ENCODE measurements around the gene CHIA.

The CHIA gene

DNA sequence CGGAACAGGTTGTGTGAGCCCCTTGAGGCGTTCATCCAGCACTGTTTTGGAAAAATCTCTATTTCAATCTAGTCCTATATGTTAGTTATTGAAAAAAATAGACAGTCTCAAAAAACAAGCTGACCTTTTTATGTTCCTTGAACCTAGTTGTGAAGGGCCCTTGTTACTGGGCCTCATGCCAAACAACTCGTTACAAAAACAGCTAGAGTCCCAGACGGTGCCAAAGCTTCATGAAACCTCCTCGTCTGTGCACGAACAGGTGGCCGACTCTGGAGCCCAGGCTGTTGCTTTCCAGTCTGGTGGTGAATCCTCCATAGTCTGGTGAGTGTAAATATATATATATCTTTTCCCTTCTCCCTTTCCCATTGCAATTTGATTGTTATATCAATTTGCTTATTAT lies at the start of gene CHIA:
Gene CHIA, plus strand, starts transcription at position 222 of the 400 bp plus-strand sequence. CDS start 19,617 bp downstream, outside the sequence.
- TF ChIP-seq, protein P1, sequence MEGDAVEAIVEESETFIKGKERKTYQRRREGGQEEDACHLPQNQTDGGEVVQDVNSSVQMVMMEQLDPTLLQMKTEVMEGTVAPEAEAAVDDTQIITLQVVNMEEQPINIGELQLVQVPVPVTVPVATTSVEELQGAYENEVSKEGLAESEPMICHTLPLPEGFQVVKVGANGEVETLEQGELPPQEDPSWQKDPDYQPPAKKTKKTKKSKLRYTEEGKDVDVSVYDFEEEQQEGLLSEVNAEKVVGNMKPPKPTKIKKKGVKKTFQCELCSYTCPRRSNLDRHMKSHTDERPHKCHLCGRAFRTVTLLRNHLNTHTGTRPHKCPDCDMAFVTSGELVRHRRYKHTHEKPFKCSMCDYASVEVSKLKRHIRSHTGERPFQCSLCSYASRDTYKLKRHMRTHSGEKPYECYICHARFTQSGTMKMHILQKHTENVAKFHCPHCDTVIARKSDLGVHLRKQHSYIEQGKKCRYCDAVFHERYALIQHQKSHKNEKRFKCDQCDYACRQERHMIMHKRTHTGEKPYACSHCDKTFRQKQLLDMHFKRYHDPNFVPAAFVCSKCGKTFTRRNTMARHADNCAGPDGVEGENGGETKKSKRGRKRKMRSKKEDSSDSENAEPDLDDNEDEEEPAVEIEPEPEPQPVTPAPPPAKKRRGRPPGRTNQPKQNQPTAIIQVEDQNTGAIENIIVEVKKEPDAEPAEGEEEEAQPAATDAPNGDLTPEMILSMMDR (IDR thresholded peaks at IDR 0.05; ENCODE audit: extremely low read depth, insufficient read depth, missing control alignments), result no peak
- in situ Hi-C loops (cut with MboI; ENCODE audit: low pct_unique_long_range_greater_than_20kb, low sequenced_read_pairs, unreplicated experiment), result no loop called here
- DNase-seq (ENCODE audit: low spot score), result no peak

DNA sequence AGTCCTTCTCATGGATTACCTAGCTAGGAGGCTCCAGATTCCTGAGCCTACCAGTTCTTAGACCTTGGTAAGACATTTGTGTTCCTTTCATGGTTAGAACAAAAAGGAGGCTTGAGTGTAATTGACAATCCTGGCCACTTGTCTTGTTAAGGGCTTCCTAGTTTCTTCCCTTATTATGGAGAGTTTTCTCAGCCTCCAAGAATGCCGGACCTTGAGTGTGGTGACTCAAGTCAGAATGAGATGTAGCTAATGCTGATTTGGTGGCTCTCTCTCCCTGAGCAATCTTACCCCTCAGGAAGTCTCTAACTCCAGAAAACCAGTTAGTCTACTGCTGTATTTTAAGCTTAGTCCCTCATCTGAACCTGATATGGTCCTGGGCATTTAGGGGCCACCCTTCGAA lies 48.9 kb upstream of the CHIA start:
- TF ChIP-seq, protein P1 (IDR thresholded peaks at IDR 0.05; ENCODE audit: extremely low read depth, insufficient read depth, missing control alignments), result no peak
- in situ Hi-C loops (cut with MboI; ENCODE audit: low pct_unique_long_range_greater_than_20kb, low sequenced_read_pairs, unreplicated experiment), result no loop called here
- DNase-seq (ENCODE audit: low spot score), result no peak

DNA sequence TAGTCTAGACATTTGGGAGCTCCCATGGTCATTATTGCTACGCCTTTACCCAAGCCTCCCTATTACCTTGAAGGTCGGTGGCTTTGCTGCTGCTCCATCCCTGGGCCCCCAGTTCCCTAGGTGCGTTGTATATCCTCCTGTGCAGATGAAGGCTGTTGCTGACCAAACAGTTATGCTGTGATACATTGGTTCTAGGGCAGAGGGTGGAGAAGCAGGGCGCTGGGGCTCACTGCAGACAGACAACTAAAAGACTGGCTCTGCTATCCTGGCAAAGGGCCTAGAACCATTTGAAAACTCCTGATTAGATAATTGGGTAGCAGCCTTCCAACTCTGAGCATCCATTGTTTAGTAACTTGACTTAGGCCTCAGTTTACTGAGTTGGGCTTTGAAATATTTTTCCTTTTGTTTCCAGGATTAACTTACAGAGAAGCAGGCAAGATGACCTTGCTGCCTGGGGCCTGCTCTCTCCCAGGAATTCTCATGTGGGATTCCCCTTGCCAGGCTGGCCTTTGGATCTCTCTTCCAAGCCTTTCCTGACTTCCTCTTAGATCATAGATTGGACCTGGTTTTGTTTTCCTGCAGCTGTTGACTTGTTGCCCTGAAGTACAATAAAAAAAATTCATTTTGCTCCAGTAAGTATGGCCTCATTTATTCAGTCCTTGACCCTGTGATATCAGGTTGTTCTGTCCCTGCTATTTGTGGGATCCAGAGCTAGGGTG lies 47.7 kb upstream of the CHIA start:
- in situ Hi-C loops (cut with MboI; ENCODE audit: low pct_unique_long_range_greater_than_20kb, low sequenced_read_pairs, unreplicated experiment), result no loop called here
- no peak for DNase-seq (ENCODE audit: low spot score)
- TF ChIP-seq, protein P1 (IDR thresholded peaks at IDR 0.05; ENCODE audit: extremely low read depth, insufficient read depth, missing control alignments), result no peak

DNA sequence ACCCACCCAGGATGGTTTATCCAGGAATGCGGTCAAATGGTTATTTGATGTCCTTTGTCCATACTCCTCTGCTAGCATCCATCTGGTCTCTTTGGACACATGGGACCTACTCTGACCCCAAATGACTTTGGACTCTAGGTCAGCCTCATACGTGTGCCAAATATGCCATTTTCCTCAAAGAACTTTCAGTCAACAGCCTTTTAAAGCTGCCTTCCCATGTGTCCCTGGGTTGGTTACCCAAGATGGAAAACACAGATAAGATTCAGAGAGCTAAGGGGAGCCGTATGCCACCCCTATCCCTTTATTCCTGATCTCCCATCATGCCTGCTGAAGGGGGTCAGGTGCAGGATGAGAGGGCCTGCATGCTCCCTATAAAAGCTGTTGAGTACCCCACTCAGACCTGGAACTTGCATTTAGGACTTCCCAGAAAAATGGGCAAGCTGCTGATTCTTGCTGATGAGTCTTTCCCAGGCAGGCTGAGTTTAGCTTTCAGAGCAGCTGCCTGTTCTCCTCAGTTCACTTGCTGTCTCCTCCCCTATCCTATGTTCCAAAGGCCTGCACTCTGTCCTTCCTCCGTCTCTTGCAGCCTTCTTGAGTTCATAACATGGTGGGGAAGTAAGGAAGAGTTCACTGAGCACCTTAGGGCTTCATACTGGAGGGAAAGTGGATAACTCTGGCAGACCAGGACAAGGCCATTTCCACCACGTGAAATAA lies 43.4 kb upstream of the CHIA start:
- TF ChIP-seq, protein P1 (IDR thresholded peaks at IDR 0.05; ENCODE audit: extremely low read depth, insufficient read depth, missing control alignments), result no peak
- DNase-seq (ENCODE audit: low spot score), result no peak
- in situ Hi-C loops (cut with MboI; ENCODE audit: low pct_unique_long_range_greater_than_20kb, low sequenced_read_pairs, unreplicated experiment), result no loop called here

DNA sequence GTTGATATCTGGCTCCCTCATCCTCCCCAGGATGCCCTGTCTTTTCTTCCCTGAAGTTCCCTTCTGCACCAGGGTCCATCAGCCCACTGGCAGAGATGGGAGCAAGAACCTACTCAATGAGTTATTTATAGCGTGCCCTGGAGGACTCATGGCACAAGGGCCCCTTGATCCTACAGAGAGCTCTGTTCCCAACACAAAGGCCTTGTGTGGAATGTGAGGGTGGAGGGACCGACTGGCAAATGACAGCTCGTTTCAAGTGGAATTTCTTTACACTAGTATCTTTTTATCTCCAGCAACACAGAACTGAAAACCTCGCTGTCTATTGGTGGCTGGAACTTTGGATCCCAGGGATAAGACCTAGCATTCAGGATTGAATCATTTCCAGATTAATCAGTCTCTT lies 40.7 kb upstream of the CHIA start:
- in situ Hi-C loops (cut with MboI; ENCODE audit: low pct_unique_long_range_greater_than_20kb, low sequenced_read_pairs, unreplicated experiment), result no loop called here
- TF ChIP-seq, protein P1 (IDR thresholded peaks at IDR 0.05; ENCODE audit: extremely low read depth, insufficient read depth, missing control alignments), result no peak
- DNase-seq (ENCODE audit: low spot score), result no peak

DNA sequence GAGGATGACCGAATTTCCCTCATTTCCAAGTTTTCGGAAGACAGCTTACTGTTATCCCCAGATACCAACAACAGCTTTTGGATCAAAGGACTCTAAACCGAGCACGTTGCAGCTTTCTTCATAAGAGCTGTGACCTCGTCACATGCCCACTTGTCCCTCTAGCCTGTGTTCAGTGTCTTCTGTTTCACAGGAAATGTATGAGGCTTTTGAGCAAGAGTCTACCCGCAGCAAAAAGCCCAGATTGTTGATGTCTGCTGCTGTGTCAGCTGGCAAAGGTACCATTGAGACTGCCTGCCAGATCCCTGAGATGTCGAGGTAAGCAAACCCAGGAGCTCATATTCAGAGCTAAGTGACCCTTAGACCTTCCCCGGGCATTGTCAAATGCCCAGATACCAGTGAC lies 39.1 kb upstream of the CHIA start:
- in situ Hi-C loops (cut with MboI; ENCODE audit: low pct_unique_long_range_greater_than_20kb, low sequenced_read_pairs, unreplicated experiment), result no loop called here
- TF ChIP-seq, protein P1 (IDR thresholded peaks at IDR 0.05; ENCODE audit: extremely low read depth, insufficient read depth, missing control alignments), result no peak
- no peak for DNase-seq (ENCODE audit: low spot score)
